GM18520 (cell line): ENCODE data around the gene PALMD.

Experiments used
- ATAC-seq: cut with Tn5 transposase; IDR thresholded peaks from one replicate; pipeline ENCODE4 v1.9.1; 2021; ENCODE audit not compliant: unreplicated experiment

Gene PALMD

DNA sequence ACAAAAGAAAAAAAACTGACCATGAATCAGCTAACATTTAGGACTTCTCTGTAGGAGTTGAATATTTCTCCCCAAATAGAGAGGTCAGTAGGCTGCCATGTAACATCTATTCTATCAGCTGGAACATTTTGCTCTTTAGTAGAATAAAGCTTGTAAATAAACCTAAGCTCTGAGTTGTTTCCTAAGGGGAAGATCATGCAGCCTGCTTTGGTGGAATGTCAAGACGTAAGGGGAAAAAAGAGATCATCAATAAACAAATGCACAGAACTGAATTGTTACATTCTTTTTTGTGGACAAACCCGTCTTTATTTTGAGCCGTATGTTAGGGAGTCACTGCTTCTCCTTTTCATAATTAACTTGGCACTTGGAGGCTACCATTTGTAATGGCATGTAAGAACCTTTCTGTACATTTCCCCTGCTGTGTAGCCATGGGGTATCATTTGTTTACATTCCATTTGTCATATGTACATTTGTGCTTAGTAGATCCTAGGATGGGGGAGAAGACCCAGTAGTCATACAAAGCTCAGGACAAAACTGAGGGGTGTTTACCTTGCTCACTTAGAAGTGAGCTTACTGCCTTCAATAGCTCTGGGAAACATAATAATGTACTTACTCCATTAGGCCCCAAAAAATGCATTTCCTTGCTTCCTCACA is 10.8 kb upstream of the PALMD start:
- no peak for ATAC-seq

DNA sequence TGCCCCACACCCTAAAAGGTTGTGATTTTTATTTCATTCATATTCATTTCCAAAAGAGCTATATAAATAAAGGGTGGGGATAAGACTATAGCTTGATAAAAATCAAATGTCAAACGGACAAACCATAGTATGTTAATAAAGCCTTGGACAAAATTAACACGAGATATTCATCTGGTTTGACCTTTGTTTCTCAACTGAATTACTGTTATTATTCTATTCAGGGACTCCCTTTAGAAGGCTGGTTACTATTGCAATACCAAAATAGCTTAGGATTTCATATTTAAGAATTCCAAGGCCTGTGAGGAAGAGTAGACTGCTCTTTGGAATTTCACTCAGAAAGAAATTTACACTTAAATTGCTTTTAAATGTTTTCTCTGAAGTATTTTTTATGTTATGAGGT is 10.2 kb upstream of the PALMD start:
- no peak for ATAC-seq

DNA sequence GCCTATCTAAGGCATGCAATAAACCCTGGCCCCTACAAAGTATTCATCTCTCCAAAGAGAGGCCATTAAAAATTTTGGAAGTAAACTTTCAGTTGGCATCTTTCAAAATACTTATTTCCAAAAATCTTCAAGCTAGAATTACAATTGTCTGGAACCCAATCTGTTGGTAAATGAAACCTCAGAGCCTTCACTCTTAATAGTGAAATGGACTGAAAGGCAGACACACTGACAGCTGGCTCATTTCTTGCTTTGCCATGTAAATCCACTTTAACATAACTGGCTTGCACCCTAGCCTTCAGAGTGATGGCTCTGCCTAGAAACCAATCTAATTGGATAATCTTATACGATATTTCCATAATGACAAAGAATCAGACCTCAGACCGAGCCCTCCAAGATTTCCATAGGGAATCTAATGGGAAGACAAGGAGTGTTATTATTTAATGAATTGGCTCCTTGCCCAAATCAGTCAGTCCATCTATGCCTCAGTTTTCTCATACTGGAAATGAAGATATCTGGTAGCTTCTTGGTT is 9.2 kb upstream of the PALMD start:
- ATAC-seq: no peak

GRCh38 chr1:99638853-99639252 is 7.1 kb upstream of the PALMD start:
- ATAC-seq: no peak

GRCh38 chr1:99639408-99639807 is 6.5 kb upstream of the PALMD start:
- no peak for ATAC-seq

- no peak for ATAC-seq
Measured at GRCh38 chr1:99639945-99640344, 6.0 kb upstream of the PALMD start.

DNA sequence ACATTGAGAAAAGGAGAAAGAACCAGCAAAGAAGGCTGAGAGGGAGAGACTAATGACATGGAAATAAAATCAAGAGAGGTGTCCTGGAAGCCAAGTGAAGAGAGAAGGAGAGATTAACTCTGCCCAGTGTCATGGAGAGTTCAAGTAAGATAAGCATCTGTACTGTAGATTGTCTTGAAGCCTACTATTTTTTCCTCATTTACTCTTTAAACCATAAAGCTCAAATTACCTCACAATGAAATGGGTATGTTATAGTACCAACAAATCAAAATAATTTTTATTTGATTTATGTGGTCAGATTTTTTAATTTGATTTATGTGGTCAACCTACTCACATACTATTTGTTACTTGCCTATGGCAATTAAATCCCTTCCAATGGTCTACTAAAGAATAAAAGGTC is 5.2 kb upstream of the PALMD start:
- ATAC-seq: no peak

DNA sequence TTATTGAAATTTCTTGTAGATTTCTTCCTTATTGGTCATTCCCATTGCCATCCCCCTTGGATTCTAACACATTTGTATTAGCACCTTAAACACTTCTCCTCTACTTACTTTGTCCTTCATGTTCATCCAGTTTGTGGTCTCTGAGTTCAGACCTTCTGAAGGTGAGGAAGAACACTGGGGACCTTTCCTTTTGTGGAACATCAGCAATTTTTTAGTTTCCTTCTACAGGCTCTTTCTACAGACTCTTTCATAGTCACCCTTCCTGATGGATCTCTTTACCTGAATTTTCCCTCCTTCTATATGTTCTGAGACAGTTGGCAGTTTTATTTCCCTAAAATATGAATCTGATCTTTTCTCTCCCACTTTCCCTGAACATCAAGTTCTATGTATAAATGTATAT is 4.4 kb upstream of the PALMD start:
- no peak for ATAC-seq

DNA sequence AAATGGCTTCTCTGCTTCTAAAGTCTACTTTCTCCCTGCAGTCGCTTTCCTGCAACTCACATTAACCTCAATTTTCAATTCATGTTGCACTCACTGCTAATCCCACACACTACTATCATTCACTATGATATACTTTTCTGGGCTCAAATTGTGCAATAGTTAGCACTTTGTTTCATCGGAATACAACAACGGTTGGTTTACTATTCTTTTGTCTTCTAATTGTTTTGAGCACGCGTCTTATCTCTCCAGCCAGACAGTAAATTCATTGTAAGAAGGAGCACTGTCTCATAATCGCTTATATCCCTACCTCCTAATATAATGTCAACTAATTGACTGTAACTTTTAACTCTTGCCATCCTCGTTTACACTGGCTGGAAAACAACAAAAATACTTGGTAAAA is 3.9 kb upstream of the PALMD start:
- ATAC-seq: no peak

- no peak for ATAC-seq
Measured at GRCh38 chr1:99643021-99643779, 2.7 kb upstream of the PALMD start.

- ATAC-seq: no peak
Measured at GRCh38 chr1:99644279-99645004, 1.5 kb upstream of the PALMD start.

DNA sequence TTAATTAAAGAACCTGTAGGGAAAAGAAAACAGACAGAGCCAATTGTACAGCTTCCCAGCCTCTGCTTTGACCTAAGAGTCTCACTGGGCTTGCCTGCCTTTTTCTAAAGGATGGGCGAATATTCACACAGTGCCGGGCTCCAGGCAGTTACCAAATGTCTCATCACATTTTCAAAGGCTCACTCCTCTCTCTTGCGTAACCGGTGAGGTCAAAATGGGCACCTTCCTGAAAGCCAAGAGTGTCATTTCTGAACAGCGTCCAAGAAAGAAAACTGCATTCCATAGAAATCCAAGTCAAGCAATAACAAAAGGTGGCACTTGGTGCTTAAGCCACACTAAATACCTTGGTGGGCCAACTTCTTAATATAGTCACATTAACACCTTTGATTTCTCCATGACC is 710 bp upstream of the PALMD start:
- no peak for ATAC-seq

DNA sequence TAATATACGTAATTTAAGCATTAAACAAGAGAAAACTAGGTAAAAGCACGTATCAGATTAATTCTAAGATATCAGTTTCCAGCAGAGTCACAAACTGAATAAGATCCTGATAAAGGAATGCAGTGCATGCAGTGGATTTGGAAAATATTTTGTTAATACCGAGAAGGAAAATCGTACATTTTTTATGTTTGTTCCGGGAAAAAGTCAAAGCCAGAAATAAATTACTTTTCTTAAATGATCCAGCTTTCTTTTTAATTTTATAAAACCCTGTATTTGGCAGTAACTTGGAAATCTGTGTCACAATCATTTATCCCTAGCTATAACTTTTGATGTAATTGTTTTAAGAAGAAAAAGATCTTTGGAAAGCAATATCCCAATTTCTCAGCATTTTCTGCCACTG is 955 bp downstream of the PALMD start:
- ATAC-seq: no peak

DNA sequence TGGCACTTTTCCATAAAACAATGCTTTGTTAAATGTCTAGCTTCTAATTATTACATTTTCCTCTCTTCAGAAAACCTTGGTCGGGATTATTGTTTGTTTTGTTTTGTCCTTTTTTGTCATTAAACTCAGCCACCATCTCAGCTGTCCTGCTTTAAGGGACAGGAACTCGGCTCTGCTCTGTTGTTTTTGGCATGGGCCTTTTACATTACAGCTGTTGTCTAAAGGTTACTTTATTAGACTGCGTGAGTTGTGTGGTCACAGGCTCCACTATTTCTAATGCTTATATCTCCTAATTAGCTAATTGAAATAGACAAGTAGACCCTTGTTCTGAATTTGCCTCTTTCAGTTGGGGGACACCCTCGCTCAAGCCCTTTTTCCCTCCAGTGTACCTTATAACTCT is 1.6 kb downstream of the PALMD start:
- ATAC-seq: no peak

- ATAC-seq: no peak
Measured at GRCh38 chr1:99648107-99648506, 2.2 kb downstream of the PALMD start.

GRCh38 chr1:99650030-99650429 is 4.1 kb downstream of the PALMD start:
- ATAC-seq: no peak

DNA sequence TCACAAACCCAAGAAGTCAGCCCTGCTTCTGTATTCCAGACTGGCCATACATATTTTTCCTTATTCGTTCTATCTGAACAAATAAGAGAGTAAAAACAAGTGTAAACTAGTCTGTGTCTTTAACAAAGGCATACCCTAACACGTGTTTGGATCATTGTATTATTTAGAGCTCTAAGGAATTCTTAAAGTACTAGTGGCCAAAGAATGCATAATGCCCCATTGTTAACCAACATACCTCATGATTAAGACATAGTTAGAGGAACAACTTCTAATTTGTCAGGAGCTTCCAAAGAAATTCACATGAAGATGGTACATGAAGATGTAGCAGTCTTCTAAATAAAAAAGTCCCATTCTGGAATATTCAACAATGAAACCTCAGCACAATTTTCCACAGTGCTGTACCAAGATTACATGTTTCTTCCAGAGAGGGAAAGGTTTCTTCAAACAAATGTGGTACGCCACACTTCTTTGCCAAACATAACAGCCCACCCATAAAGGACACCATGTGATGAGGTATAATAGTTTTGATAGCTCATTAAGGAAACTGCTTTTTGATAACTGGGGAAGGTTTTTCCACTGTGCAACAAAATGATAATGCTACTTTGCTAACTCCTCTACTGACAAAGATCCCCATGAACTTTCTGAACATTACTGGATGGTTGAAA is 5.0 kb downstream of the PALMD start:
- no peak for ATAC-seq

- ATAC-seq: no peak
Measured at GRCh38 chr1:99652881-99653281, 7.0 kb downstream of the PALMD start.

DNA sequence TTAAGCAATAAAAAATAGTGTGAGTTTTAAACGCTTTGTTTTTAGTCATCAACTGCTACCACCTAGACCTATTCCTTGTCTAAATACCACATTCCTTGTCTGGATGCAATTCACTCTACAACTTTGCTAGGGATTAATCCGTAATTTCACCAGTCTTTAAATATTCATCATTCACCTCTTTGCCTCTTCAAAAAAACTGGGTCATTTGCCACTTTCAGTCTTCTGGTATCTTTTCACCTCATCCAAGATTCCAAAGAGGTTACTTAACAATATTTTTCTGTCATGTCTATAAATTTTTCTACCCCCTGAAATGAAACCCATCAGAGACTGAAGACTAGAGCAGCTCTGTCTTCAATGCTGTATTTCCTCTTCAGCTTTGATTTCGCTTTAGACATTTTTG is 9.5 kb downstream of the PALMD start:
- ATAC-seq: no peak

GRCh38 chr1:99656701-99657100 is 10.8 kb downstream of the PALMD start:
- ATAC-seq: no peak

- ATAC-seq: no peak
Measured at GRCh38 chr1:99657213-99658030, 11.5 kb downstream of the PALMD start.
